Measurements from ENCODE around the gene CYSTM1. TPM values are rescaled to one million over a fixed set of nuclear protein-coding genes. Genes with fewer than 3 reads are reported as not detected.
A peak's percentile ranks its signal among the peaks of the same experiment; 100 is the strongest.

Gene CYSTM1
- total RNA-seq, 1 donor from 2014 or later, result 22.4 TPM

GRCh38 chr5:140145818-140146522 is 29.0 kb upstream of the CYSTM1 start:
- TF ChIP-seq, protein P1, sequence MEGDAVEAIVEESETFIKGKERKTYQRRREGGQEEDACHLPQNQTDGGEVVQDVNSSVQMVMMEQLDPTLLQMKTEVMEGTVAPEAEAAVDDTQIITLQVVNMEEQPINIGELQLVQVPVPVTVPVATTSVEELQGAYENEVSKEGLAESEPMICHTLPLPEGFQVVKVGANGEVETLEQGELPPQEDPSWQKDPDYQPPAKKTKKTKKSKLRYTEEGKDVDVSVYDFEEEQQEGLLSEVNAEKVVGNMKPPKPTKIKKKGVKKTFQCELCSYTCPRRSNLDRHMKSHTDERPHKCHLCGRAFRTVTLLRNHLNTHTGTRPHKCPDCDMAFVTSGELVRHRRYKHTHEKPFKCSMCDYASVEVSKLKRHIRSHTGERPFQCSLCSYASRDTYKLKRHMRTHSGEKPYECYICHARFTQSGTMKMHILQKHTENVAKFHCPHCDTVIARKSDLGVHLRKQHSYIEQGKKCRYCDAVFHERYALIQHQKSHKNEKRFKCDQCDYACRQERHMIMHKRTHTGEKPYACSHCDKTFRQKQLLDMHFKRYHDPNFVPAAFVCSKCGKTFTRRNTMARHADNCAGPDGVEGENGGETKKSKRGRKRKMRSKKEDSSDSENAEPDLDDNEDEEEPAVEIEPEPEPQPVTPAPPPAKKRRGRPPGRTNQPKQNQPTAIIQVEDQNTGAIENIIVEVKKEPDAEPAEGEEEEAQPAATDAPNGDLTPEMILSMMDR (IDR thresholded peaks at IDR 0.05; ENCODE audit: insufficient read depth, low read length, severe bottlenecking), result peak; percentile 69
- Histone ChIP-seq H3K4me3 (ENCODE audit: low read depth, low read length) (peak overlapping the region; percentile 38), H3K36me3 (ENCODE audit: control insufficient read depth, insufficient read depth, low read length) (no peaks in the 10 kb centered on the region), H3K27me3 (ENCODE audit: control insufficient read depth, insufficient read depth, low read length) (no peaks in the 10 kb centered on the region)
- no peak for FAIRE-seq
- peak; percentile 37 for DNase-seq (ENCODE audit: low read depth)

GRCh38 chr5:140146523-140146842 is 28.5 kb upstream of the CYSTM1 start:
- FAIRE-seq (no peak), DNase-seq (ENCODE audit: low read depth) (no peak)
- TF ChIP-seq, protein P1 (IDR thresholded peaks at IDR 0.05; ENCODE audit: insufficient read depth, low read length, severe bottlenecking), result no peak
- Histone ChIP-seq H3K27me3 (ENCODE audit: control insufficient read depth, insufficient read depth, low read length) (no peaks in the 10 kb centered on the region), H3K36me3 (ENCODE audit: control insufficient read depth, insufficient read depth, low read length) (no peaks in the 10 kb centered on the region), H3K4me3 (ENCODE audit: low read depth, low read length) (no peak overlapping the region)

DNA sequence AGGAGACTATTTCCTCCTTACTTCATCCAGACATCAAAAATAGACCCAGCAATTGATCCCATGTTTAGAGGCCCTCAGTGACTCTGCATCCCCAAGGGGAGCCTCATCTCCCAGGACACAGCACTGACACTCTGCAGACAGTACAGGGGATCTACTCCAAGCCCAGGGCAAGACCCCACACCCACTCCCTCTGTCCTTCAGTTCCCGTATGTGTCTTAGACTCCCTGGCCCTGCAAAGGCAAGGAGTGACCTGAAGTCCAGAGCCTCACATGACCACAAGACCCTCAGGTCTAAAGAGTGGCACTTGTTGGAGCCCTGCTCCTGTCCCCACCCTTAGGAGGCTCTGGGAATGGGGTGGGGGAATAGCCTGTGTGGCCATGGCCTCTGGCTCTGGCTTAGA is 27.5 kb upstream of the CYSTM1 start:
- DNase-seq (ENCODE audit: low read depth) (no peak), FAIRE-seq (no peak)
- TF ChIP-seq, protein P1 (IDR thresholded peaks at IDR 0.05; ENCODE audit: insufficient read depth, low read length, severe bottlenecking), result no peak
- no peak overlapping the region for H3K4me3 ChIP-seq (ENCODE audit: low read depth, low read length)
- no peaks in the 10 kb centered on the region for H3K27me3 ChIP-seq (ENCODE audit: control insufficient read depth, insufficient read depth, low read length)
- no peaks in the 10 kb centered on the region for H3K36me3 ChIP-seq (ENCODE audit: control insufficient read depth, insufficient read depth, low read length)

- Histone ChIP-seq H3K36me3 (ENCODE audit: control insufficient read depth, insufficient read depth, low read length) (no peaks in the 10 kb centered on the region), H3K4me3 (ENCODE audit: low read depth, low read length) (no peak overlapping the region), H3K27me3 (ENCODE audit: control insufficient read depth, insufficient read depth, low read length) (no peaks in the 10 kb centered on the region)
- no peak for FAIRE-seq
- no peak for DNase-seq (ENCODE audit: low read depth)
- TF ChIP-seq, protein P1 (IDR thresholded peaks at IDR 0.05; ENCODE audit: insufficient read depth, low read length, severe bottlenecking), result no peak
Measured at GRCh38 chr5:140148508-140148907, 26.5 kb upstream of the CYSTM1 start.

- TF ChIP-seq, protein P1 (IDR thresholded peaks at IDR 0.05; ENCODE audit: insufficient read depth, low read length, severe bottlenecking), result no peak
- FAIRE-seq (no peak), DNase-seq (ENCODE audit: low read depth) (no peak)
Measured at GRCh38 chr5:140150201-140150600, 24.8 kb upstream of the CYSTM1 start.

More at GRCh38 chr5:140150201-140150600, 24.8 kb upstream of the CYSTM1 start:
- Histone ChIP-seq H3K4me3 (ENCODE audit: low read depth, low read length) (no peak overlapping the region), H3K27me3 (ENCODE audit: control insufficient read depth, insufficient read depth, low read length) (no peaks in the 10 kb centered on the region), H3K36me3 (ENCODE audit: control insufficient read depth, insufficient read depth, low read length) (no peaks in the 10 kb centered on the region)
